NB4 (cell line): ENCODE data around the gene PIGBOS1.

Experiments
- DNase-seq: peaks from one replicate; pipeline ENCODE4 v3.0.0; 2010; ENCODE audit warnings: low read depth
- H3K4me3 ChIP-seq: one replicate; pipeline ENCODE4 v1.5.1; 2011; ENCODE audit warnings: mild to moderate bottlenecking, low read depth, low read length, moderate library complexity
- CTCF ChIP-seq: IDR thresholded peaks from one replicate; pipeline ENCODE4 v1.5.1; 2012; ENCODE audit warnings: low read depth, low read length
- MYC ChIP-seq: IDR thresholded peaks from 2 replicates; pipeline ENCODE4 v1.6.1; 2011; ENCODE audit warnings: low read depth, low read length
- POLR2A ChIP-seq: IDR thresholded peaks from 2 replicates; pipeline ENCODE4 v1.6.1; 2011; ENCODE audit warnings: mild to moderate bottlenecking; ENCODE audit not compliant: insufficient read length; ENCODE audit errors: extremely low read depth
- TF ChIP-seq, protein P1 (sequence below): IDR thresholded peaks from 2 replicates; pipeline ENCODE4 v1.6.1; 2011; ENCODE audit warnings: low read depth, low read length

Gene PIGBOS1

DNA sequence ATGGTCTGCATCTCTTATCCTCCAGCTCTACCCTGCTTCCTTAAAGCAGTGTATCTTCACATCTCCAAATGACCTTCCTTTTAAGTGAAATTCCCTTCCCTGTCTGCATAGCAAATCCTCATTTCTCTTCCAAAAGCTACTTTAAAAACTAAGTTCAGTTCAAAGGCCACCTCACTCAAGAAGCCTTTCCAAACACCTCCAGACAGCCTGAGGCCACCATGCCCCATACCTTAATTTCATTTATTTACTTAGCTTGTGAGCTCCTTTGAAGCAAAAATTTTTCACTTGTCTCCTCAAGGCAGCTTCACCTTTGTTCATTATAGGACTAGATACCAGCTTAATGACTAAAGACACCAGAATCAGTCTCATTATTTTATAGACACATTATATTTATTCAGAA, 39.5 kb upstream of the PIGBOS1 start:
- DNase-seq = no peak
- no peak for TF ChIP-seq MYC
- TF ChIP-seq, protein P1, sequence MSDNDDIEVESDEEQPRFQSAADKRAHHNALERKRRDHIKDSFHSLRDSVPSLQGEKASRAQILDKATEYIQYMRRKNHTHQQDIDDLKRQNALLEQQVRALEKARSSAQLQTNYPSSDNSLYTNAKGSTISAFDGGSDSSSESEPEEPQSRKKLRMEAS = no peak
- TF ChIP-seq POLR2A = no peak
- no peak for TF ChIP-seq CTCF

DNA sequence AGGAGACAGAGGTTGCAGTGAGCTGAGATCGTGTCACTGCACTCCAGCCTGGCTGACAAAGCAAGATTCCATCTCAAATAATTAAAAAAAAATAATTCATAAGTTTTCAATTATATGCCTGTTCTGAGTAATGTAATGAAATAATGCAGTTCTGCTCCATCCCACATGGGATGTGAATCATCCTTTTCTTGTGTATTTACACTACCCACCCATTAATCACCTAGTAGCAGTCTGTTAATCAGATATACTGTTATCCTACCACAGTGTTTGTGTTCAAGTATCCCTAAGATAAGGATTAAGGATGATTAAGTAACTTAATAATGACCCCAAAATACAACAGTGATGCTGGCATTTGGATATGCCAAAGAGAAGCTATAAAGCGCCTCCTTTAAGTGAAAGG, 38.9 kb upstream of the PIGBOS1 start:
- TF ChIP-seq POLR2A (no peak), MYC (no peak), CTCF (no peak)
- TF ChIP-seq, protein P1 = no peak
- DNase-seq = no peak
- H3K4me3 ChIP-seq = no peak overlapping the region

More for the DNA sequence above, 39.5 kb upstream of the PIGBOS1 start:
- no peak overlapping the region for H3K4me3 ChIP-seq

DNA sequence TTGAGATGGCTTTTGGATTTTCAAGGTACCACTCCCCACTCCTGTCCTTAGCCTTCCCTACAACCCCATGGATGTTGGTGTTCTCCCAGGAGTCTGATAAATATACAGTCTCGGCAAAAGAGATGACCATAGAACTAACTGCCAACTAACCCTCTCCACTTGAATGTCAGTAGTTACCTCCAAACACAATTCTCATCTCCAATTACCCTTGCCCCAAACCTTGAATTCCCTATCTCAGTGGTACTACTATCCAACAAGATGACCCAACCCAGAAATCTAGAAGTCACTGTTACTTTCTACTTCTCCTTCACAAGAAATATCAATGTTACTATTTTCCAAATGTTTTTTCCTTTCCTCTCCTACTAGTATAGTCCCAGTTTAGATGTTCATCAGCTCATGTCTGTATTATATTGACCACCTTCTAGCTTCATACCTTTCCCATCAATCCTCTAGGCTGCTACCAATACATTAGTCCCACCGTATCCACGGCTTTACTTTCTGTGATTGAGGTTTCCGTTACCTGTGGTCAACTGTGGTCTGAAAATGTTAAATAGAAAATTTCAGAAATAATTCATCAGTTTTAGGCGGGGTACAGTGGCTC, 38.2 kb upstream of the PIGBOS1 start:
- no peak for DNase-seq
- H3K4me3 ChIP-seq = no peak overlapping the region
- TF ChIP-seq MYC (no peak), POLR2A (no peak), CTCF (no peak)
- TF ChIP-seq, protein P1 = no peak

GRCh38 chr15:55353025-55353424, 34.1 kb upstream of the PIGBOS1 start:
- DNase-seq = no peak
- TF ChIP-seq MYC (no peak), POLR2A (no peak), CTCF (no peak)
- TF ChIP-seq, protein P1 = no peak
- no peak overlapping the region for H3K4me3 ChIP-seq

- TF ChIP-seq MYC = no peak
- TF ChIP-seq, protein P1 = no peak
- TF ChIP-seq POLR2A = no peak
- no peak for TF ChIP-seq CTCF
- no peak for DNase-seq
- H3K4me3 ChIP-seq = no peak overlapping the region
Measured at GRCh38 chr15:55349282-55349681, 30.4 kb upstream of the PIGBOS1 start.

DNA sequence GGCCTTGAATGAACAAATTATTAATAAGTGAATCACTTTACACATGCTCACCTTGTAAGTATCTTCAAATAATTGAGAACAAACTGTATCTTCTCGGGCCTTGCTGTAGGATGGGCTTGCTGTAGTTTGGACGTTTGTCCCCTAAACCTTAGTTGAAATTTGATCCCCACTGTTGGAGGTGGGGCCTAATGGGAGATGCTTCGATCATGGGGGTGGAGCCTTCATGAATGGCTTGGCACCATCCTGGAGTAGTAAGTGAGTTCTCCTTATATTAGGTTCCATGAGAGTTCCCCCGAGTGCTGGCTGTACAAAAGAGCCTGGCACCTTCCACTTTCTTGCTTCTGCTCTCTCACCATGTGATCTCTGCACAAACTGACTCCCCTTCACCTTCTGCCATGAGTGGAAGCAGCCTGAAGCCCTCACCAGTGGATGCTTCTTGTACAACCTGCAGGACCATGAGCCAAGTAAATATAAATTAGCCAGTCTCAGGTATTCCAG, 29.4 kb upstream of the PIGBOS1 start:
- no peak for DNase-seq
- no peak overlapping the region for H3K4me3 ChIP-seq
- TF ChIP-seq MYC (no peak), CTCF (no peak), POLR2A (no peak)
- TF ChIP-seq, protein P1 = no peak
